HG02938 (cell line): ENCODE measurements around the gene MYH6.
"Not testable (repeated sequence)": the region's sequence is repeated elsewhere in the genome, so short reads cannot be mapped to it uniquely, and the experiment has no call there.

Experiments used
- ATAC-seq: cut with Tn5 transposase; IDR thresholded peaks from one replicate; pipeline ENCODE4 v1.9.1; 2021; ENCODE audit warnings: mild to moderate bottlenecking, moderate library complexity; ENCODE audit not compliant: unreplicated experiment

MYH6 gene

DNA sequence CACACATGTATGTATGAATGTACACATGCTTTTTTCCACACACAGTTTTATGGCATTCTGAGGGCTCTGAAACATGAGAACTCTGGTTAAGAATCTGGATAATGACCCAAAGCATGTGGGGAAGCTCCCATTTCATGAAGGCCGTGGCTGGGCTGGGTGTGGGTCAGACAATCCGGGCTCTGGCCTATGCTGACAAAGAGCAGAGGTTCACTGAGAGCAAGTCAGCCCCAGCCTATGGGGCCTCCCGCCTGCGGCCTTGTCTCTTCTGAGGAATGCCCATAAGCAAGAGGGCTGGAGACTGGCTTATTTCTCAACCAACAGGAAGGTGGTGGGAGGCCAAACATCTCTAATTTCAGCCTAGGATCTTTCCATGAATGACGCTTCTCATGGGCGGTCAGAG is 8.5 kb downstream of the MYH6 start:
- no peak for ATAC-seq

DNA sequence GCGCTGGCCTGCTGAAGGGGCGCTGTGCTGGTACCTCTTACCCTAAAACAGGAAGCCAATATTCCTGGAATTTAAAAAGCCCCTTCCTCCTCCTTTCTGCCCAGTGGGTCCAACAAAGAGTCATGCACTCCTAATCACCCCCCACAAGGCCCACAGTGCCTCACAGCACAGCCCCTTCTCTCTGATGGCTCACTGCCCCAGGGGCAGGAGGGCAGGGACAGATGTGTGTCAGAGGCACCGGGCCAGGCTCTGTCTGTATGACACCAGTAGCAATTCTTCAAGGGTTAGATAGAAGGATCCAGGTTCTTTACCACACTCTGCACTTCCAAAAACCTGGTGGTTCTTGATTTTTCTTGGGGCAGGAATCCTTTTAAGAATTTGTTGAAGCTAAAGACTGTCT is 8.9 kb downstream of the MYH6 start:
- ATAC-seq = no peak

DNA sequence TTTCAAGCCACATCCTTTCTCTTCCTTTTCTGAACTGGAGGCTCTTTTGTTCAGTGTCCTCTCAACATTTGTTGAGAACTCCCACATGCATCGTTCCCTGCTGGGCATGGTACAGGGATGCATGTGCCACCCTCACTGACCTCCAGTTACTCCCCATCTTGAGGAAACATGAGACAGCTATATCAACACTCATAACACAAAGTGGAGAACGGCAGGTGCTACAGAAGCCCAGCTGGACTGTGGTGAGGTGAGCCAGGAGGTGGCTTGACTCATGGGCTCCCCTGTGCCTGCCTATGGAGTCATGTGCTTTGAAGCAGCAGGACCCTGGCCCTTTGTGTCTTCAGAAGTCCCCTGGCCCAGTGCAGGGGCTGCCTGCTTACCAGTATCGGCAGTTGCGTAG is 9.7 kb downstream of the MYH6 start:
- ATAC-seq = no peak

DNA sequence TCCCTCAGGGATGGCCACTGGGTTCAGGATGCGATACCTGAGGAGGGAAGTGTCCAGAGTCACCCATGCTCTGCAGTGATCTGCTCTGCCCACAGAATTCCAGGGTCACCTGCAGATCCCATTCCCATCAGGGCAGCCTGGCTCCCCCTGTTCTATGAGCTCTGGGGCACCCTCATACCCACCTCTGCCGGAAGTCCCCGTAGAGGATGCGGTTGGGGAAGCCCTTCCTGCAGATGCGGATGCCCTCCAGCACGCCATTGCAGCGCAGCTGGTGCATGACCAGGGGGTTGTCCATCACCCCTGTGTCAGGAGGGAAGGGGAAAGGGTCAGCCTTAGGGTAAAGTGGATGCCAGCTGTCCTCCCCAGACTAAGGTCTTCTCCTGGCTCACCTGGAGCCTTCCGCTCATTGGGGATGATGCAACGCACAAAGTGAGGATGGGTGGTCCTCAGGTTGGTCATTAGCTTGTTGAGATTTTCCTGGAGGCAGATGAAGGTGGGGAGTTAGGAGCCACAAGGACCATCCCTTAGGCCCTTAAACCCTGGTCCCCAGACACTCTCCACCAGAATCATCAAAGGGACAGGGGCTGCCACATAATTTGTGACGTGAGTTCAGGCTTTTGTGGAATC is 11.2 kb downstream of the MYH6 start:
- no peak for ATAC-seq

DNA sequence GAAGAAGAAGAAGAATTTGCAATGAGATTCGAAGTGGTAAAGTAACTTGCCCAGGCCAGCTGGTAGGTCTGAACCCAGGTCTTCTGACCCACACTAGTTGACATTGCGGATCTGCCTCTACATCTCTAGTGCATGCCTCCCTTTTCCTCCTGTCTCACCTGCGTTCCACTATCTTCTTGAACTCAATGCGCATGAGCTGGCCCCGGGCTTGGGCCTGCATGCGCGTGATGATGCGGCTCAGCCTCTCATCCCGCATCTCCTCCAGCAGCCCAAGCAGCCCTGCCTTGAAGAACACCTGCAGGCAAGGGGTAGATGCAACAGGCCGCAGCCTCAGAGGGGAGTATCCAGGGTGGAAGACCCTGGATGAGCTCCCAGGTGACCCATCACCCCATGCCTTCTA is 11.9 kb downstream of the MYH6 start:
- ATAC-seq = no peak

DNA sequence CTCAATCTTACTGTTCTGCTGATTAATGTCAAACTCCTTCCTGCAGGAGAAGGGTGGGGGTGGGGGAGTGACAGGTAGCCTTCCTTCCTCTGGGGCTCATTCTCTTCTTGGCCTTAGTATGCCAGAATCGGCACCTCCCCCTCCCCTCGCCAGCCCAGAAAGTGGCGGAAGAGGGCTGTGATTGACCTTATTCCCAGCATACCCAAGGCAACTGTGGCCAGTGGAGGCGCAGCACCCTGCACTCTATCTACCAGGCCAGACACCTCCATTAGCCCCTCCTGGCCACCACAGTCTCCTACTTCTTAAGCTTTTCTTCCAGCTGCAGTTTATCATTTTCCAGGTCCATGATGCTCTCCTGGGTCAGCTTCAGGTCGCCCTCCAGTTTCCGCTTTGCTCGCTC is 15.5 kb downstream of the MYH6 start:
- ATAC-seq = no peak

DNA sequence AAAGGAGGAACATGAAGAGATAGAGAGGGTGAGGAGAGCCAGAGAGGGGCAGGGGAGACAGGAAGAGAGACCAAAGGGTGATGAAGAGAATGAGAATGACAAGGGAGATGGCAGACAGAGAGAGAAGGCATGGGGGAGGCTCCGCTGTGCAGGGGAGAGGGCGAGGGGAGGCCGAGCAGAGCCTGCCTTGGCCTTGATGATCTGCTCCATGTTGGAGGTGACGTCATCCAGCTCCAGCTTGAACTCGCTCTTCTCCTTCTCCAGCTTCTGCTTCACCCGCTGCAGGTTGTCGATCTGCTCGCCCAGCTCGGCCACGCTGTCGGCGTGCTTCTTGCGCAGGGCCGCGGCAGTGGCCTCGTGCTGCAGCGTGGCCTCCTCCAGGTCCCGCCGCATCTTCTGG is 18.2 kb downstream of the MYH6 start:
- ATAC-seq = not testable (repeated sequence)

DNA sequence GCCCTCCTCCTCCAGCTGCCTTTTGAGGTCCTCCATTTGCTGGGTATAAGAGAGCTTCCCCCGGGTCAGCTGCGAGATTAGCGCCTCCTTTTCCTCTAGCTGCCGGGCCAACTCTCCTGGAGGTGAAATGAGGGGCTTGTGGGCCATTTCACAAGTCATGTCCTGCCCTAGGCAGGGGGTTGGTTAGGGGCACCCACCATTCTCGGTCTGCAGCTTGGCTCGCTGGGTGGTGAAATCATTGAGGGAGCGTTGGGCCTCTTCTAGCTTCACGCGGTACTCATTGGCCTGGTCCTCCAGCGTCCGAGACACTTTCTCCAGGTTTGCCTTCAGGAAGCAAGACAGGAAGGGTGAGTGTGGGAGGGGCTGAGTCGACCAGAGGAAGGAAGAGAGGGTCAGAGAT is 18.7 kb downstream of the MYH6 start:
- ATAC-seq = no peak

DNA sequence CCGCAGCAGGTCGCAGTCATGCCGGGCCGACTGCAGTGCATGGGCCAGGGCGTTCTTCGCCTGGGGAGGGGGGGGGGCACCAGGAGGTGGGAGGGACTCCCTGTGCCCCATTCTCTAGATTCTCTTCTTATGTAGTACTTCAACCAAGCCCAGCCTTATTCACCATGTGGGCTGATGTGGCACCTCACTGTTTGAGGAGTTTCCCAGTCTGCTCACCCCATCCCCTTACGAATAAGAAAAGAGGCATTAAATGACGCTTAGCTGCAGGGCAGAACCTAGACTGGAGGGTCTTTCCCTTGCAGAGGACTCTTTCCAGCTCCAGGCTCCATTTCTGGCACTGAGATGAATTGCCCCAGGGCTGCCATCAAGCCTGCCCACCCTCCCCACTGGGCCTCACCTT is 19.1 kb downstream of the MYH6 start:
- no peak for ATAC-seq

DNA sequence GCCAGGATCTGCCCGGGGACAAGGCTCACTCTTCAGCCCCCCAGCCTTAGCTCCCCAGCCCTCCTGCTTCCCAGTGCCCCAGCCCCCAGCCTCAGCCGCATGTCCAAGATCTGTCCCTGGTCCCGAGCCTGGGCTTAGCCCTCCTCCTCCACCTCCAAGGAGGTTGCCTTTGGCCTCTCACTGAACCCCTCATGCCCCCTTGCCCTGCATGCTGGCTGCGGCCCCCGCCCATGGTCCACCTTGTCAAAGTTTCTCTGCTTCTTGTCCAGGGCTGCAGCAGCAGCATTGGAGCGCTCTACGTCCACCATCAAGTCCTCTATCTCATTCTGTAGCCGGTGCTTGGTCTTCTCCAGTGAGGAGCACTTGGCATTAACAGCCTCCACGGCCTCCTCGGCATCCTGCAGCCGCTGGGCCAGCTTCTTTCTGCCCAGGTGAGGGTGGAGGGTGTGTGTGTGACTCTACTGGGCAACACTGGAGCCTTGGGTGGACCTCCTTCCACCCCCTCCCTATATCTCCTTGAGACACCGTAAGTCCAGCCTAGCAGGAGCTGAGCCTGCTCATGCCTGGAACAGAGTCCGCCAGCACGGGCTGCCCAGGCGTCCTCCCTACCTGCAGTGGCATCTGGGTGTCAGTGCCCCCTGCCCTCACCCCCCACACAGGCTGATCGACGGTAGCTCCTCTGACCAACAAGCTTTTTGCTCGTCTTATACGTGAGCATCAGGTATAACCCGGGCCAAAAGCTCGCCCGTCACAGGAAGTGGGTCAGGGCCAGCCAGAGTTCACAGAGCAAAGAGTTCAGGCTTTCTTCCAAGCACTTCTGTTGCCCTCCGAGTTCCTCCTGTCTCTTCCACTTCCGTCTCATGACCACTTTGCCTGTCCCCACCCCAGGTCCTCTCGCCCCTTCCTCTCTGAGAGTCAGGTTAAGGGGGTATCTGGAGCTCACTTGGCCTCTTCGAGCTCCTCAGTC is 19.9 kb downstream of the MYH6 start:
- no peak for ATAC-seq

DNA sequence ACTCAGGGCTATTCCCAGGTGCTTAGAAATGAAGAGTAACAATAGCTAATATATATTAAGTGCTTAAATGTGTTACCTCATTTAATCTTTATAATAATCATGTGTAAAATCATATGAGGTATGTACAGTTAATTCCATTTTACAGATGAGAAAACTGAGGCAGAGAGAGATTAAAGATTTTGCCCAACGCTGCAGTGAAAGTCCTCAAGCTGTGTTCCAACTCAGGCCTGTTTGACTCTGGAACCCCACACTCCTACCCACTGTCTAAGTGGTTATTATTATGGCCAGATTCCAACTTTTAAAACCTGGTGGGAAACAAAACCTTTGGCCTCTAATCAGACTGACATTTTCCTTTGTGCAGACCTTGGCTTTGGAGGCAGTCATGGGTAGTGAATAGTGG is 21.1 kb downstream of the MYH6 start:
- no peak for ATAC-seq

DNA sequence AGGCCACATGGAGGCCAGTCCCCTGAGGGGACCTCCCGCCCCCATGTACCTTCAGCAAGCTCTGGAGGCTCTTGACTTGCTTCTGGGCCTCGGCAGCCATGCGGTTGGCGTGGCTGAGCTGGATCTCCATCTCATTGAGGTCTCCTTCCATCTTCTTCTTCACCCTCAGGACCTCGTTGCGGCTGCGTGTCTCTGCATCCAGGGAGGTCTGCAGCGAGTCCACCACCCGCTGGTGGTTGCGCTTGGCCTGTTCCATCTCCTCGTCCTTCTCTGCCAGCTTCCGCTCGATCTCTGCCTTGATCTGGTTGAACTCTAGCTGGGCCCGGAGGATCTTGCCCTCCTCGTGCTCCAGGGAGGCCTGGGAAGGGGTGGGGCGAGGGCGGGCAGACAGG is 21.8 kb downstream of the MYH6 start:
- ATAC-seq = not testable (repeated sequence)

DNA sequence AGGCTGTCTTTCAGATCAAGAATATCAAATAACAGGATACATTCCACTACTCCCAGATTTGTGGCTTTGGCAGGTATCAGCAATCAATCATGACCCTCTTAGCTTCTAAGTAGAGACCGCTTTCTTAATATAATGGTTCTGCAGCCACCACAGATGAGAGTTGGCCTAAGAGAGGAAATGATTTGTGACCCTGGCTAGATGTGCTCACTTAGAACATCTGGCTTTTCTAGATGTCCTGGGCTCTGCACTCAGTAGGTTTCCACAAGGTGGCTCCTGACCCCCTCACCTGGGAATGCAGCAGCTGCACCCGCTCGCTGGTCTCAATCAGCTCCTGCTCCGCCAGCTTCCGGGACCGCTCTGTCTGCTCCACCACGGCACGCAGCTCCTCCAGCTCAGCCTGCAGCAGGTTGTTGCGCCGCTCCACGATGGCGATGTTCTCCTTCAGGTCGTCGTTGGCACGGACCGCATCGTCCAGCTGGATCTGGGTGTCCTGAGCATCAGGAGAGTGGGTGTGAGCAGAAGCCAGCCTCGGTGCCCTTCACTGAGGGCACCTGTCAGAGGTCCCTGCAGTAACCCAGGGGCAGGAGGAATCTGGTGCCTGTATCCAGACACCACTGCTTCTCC is 22.3 kb downstream of the MYH6 start:
- no peak for ATAC-seq

DNA sequence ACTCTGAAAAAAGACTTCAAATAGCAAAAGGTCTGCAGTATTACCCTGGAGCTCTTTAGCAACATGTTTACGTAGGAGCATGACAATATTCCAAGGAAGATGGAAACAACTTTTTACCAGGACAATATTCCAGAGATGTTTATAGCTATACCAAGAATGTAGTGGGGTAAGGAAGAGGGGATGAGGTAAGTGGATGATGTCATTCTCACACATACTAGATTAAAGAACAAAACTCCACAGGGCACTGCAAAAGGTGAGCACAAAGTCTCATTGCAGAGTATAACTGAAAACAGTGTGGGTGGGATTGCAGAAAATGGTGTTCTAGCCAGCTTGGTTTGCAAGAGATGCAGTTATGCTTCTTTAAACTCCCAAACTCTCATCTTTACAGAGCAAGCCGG is 22.8 kb downstream of the MYH6 start:
- ATAC-seq = no peak

DNA sequence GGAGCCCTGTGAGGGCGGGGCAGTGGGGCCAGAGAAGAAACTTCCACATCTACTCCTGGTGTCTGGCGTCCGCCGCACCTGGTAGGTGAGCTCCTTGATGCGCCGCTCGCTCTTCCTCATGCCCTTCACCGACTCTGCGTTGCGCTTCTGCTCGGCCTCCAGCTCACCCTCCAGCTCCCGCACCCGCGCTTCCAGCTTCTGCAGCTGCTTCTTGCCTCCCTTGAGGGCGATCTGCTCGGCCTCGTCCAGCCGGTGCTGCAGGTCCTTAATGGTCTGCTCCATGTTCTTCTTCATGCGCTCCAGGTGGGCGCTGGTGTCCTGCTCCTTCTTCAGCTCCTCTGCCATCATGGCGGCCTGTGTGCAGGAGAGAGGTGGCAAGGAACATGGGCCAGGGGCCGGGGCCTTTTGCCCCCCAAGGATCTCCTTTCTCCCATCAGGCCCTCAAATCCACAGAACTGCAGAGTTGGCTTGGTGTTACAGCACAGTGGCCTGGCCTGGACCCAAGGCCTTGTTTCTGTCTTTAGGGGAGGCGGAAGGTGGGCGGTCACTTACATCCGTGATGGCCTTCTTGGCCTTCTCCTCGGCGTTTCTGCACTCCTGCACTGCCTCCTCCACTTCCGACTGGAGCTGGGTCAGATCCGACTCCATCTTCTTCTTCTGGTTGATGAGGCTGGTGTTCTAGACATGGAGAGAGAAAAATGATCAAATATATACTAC is 23.6 kb downstream of the MYH6 start:
- no peak for ATAC-seq

DNA sequence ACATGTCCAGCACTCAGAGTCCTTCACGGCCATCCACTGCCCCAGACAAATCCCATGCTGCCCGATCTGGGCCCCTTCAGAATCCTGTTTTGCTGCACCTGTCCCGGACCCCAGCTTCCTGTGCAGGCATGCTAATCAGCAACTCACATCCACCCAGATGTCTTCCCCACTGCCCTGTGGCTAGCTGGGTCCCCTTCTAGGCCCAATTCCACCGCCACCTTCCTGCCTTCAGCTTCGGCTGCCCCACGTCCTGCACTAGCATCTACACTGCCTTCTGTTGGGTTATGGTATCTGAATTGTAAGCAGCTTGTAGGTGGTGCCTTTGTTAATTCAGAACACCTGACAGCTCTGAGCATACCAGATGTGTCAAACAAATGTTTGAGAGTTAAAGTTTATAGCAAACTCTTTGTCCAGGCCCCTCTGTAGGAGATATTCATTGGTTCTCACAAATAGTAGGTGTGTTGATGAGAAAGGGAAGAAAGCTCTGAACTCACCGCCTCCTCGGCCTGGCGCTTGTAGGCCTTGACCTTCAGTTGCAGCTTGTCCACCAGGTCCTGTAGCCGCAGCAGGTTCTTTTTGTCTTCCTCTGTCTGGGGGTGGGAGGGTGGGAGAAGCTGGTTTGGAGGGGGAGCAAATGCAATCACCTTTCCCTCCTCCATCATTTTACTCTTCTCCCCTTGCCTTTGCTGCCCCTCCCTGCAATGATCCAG is 25.2 kb downstream of the MYH6 start:
- no peak for ATAC-seq

DNA sequence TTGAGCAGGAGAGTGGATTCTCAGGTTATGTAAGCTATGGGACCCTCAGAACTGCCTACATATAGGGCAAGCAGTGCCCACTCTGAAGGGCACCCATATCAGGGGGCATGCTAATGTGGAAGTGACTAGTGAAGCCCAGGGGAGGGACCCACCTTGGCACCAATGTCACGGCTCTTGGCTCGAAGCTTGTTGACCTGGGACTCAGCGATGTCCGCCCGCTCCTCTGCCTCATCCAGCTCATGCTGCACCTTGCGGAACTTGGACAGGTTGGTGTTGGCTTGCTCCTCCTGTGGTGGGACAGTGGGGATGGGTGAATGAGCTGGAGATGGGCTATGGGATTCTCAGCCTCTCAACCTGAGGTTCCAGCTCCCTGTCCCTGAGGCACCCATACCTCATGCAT is 25.8 kb downstream of the MYH6 start:
- no peak for ATAC-seq

DNA sequence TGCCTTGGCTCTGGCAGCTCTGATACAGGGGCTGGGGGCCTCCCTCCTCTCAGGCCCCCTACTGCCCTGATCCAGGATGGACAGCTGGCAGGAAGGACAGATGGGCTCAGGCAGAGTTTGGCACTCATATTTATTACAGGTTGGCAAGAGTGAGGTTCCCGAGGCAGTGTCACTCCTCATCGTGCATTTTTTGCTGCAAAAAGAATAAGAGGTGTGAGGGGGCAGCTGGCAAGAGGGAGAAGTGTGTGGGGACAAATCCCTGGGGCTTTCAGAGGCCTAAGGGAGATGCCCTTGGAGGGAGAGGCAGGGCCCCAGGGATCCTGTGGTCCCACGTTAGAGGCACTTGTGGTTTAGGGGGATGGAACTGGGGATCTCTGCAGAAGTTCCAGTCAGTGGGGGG is 26.2 kb downstream of the MYH6 start:
- ATAC-seq = no peak

DNA sequence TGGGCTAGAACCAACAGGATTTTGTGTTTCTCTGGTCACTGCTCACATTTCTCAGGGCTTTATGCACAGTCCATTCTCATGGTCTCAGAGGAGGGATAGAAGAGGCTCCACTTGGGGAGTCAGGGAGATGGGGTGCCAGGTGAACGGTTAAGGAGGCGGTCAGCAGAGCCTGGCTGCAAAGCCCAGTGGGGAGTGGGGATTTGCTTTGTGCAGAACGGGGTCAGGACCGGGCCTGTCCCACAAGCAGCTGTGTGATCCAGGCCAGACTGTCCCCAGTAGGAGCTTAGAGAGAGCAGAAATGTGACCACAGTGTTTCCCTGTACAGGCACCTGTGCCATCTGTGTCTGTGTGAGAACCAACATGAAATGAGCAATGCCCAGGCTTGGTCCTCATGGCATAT is 27.1 kb downstream of the MYH6 start:
- no peak for ATAC-seq

DNA sequence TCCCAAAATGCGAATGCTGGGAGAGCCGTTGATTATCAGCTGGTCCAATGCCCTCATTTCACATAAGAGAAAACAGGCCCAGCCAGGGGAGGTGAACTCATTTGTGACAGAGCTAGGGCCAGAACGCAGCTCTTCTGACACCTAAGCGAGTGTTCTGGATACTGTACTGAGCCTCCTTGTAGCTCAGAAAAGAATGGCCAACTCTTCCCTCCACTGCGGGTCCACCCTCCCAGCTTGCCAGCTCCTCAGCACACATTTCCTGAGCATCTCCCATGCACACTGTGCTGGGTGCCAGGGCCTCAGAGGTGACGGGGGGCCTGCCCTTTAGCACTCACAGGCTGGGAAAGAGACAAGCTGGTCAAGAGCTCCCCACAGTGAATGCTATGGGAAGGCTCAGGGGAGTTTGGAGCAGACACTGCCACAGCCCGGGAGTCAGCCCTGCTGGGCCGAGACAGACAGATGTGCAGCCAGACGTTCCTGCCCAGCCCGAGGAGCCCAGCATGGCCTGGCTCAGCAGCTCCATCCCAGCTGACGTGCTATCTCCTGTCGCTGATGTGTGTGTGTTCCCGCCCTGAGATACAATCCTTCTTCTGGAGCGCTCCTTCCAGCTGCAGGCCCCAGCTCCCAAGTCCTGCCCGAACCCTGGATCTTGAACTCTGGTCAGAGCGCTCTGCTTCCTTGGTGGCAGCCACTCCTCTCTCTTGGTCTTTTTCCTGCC is 27.7 kb downstream of the MYH6 start:
- ATAC-seq = no peak
